Right atrium auricular region (tissue), 2 donors: ENCODE data around the gene CYS1. TPM values are rescaled to one million over a fixed set of nuclear protein-coding genes. Genes with fewer than 3 reads are reported as not detected.

Experiments
- DNase-seq: peaks from one replicate; pipeline ENCODE4 v3.0.0-alpha.2; 2019; ENCODE audit warnings: low spot score
- H3K27ac ChIP-seq, 2 donors: fragments of 200-600 bp; sonication (generic); 1 replicate in 1 of 2; 2 replicates in 1 of 2; pipeline ENCODE4 v1.5.1; 2016 to 2019
- H3K27me3 ChIP-seq, 2 donors: fragments of 200-600 bp; sonication (generic); one replicate each; pipeline versions ENCODE4 v1.5.1 to v1.6.0; 2017 to 2019
- H3K36me3 ChIP-seq: fragments of 200-600 bp; sonication (generic); one replicate; pipeline ENCODE4 v1.5.1; 2016
- H3K4me1 ChIP-seq, 2 donors: fragments of 200-600 bp; sonication (generic); one replicate each; pipeline versions ENCODE4 v1.5.1 to v1.6.0; 2017 to 2019
- H3K4me3 ChIP-seq, 2 donors: fragments of 200-600 bp; sonication (generic); 1 replicate in 1 of 2; 2 replicates in 1 of 2; pipeline ENCODE4 v1.5.1; 2017 to 2019; ENCODE audit warnings: mild to moderate bottlenecking in 1 of 2, moderate library complexity in 1 of 2
- H3K9me3 ChIP-seq, 2 donors: fragments of 200-600 bp; sonication (generic); one replicate each; pipeline ENCODE4 v1.5.1; 2019
- total RNA-seq, 2 donors: library from RNA; depleted of rRNA; stranded (reverse); fragments of >200 nt; gene quantifications; one replicate each; pipeline ENCODE4 v1.1.0, GENCODE V29; 2016
- TF ChIP-seq, protein P1 (sequence below), 2 donors: fragments of 200-600 bp; sonication (generic); IDR thresholded peaks; one replicate each; pipeline ENCODE4 v1.5.1; 2019; ENCODE audit warnings: antibody characterized with exemption in 2 of 2

Gene CYS1
- total RNA-seq, 2 donors from 2014 or later: 4.8 to 5.9 TPM

DNA sequence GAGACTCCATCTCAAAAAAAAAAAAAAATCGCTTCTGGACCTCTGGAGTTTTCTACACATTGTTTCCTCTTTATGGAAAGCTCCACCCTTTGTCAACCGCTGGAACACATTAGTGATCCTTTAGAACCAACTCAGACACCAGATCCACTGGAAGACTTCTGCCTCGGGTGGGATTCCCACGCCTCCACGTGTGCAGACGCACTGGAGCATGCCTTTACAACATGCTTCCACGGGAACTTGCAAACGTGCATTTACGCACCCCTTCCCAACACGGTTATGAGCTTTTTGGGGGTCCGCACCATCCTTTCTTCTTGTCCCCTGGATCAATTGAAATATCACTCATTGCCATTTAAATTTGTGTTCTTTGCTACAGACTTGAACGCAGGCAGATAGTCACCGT, 5.1 kb downstream of the CYS1 start:
- no peaks in the 10 kb centered on the region for H3K36me3 ChIP-seq
- peaks cover 0 to 15% of the 10 kb centered on the region in 2 donors for H3K4me1 ChIP-seq
- H3K4me3 ChIP-seq: no peak overlapping the region
- no peak for DNase-seq
- no peaks in the 10 kb centered on the region for H3K27me3 ChIP-seq
- TF ChIP-seq, protein P1, sequence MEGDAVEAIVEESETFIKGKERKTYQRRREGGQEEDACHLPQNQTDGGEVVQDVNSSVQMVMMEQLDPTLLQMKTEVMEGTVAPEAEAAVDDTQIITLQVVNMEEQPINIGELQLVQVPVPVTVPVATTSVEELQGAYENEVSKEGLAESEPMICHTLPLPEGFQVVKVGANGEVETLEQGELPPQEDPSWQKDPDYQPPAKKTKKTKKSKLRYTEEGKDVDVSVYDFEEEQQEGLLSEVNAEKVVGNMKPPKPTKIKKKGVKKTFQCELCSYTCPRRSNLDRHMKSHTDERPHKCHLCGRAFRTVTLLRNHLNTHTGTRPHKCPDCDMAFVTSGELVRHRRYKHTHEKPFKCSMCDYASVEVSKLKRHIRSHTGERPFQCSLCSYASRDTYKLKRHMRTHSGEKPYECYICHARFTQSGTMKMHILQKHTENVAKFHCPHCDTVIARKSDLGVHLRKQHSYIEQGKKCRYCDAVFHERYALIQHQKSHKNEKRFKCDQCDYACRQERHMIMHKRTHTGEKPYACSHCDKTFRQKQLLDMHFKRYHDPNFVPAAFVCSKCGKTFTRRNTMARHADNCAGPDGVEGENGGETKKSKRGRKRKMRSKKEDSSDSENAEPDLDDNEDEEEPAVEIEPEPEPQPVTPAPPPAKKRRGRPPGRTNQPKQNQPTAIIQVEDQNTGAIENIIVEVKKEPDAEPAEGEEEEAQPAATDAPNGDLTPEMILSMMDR (IDR thresholded peaks at IDR 0.05): no peak
- no peak overlapping the region for H3K27ac ChIP-seq
- H3K9me3 ChIP-seq: no peaks in the 10 kb centered on the region

DNA sequence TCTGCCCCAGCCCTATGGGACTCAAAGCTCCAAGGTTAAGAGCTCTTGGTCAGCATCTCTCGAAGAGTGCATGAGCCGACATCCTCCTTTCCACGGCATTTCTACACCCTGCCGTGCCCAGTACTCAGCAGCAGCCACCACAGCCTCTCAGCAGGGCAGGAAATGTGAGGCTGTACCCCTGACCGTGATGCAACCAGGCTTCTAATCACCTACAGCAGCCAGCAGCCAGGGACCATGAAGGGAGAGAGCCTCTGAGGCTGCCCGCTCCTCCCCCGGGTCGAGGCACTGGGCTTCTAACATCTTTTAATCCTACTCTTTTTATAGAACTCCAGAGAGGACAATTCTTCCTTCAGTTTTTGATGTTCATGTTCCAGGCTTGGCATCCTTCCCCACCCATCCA, 6.5 kb downstream of the CYS1 start:
- no peak for DNase-seq
- Histone ChIP-seq H3K36me3 (no peaks in the 10 kb centered on the region), H3K27ac (no peak overlapping the region), H3K4me1 (peaks cover 0 to 8% of the 10 kb centered on the region in 2 donors), H3K27me3 (no peaks in the 10 kb centered on the region), H3K4me3 (no peak overlapping the region), H3K9me3 (no peaks in the 10 kb centered on the region)
- TF ChIP-seq, protein P1 (IDR thresholded peaks at IDR 0.05): no peak

DNA sequence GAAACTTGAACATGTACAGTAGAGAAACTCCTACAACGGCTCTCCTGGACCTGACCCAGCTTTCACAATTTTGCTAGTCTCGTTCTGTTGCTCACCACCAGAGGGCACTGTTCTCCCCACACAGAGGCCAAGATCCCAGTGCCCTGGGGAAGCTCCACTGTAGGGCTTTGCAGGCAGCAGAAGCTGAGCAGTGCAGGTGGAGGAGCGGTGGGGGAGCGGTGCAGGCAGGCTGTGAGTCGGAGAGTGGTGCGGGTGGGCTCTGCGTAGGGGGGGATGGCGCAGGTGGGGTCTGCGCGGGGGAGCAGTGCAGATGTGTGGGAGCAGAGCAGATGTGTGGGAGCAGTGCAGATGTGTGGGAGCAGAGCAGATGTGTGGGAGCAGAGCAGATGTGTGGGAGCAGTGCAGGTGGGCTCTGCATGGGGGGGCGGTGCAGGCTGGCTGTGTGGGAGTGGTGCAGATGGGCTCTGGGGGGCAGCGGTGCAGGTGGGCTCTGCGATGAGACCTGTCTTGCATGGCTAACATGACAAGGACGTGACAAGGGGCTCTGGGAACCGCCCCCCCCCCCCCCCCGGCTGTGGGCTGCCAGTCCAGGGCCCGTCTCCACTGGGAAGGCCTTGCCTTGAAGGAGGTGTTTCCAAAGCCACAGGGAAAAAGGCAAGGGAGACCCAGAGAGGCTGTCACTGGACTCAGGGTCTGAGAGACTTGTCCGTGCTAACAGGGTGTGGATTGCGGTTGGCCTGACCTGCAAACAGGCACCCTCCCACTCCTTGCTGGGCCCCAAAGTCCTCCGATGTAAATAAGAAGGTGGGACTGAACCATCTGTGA, 7.3 kb downstream of the CYS1 start:
- Histone ChIP-seq H3K36me3 (no peaks in the 10 kb centered on the region), H3K27me3 (no peaks in the 10 kb centered on the region), H3K9me3 (no peaks in the 10 kb centered on the region), H3K4me3 (no peak overlapping the region), H3K27ac (no peak overlapping the region), H3K4me1 (peaks cover 0 to 4% of the 10 kb centered on the region in 2 donors)
- peak; percentile 85 for DNase-seq
- TF ChIP-seq, protein P1 (IDR thresholded peaks at IDR 0.05): peak; percentile 90 to 95

DNA sequence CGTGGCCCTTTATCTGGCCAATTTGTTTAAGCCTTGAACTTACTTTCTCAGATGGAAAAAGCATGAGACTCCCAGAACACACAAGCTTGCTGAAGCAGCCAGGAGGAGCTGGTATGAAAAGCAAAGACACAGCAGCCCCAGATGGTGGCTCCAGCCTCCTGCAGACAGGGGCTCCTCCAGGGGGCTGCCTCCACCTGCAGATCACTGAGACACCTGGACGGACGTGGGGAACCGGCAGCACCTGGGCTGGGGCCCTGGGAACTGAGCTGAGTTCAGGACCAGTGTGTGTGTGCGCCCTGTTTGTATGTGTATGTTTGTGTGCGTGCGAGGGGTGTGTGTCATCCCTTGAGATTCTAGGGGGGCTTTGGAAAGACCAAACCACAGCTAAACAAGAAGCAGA, 8.6 kb downstream of the CYS1 start:
- Histone ChIP-seq H3K4me3 (no peak overlapping the region), H3K9me3 (no peaks in the 10 kb centered on the region), H3K27ac (no peak overlapping the region), H3K4me1 (peaks cover 0 to 4% of the 10 kb centered on the region in 2 donors), H3K36me3 (no peaks in the 10 kb centered on the region), H3K27me3 (no peaks in the 10 kb centered on the region)
- TF ChIP-seq, protein P1 (IDR thresholded peaks at IDR 0.05): no peak
- no peak for DNase-seq

DNA sequence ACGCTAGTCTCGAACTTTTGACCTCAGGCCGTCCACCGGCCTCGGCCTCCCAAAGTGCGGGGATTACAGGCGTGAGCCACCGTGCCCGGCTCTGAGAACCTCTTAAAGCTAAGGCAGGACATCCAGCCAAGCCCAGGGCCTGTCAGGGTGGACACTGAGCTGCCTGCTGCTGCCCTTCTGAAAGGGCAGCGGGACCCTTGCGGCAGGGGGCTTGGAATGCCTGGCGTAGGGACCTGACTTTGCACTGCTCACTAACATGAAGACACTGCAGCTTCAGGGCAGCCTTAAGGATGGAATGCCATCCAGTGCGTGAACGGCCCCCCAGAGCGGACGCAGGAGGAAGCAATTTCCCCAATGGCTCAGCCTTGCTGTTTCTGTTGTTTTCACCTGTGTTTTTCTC, 9.0 kb downstream of the CYS1 start:
- TF ChIP-seq, protein P1 (IDR thresholded peaks at IDR 0.05): no peak
- H3K9me3 ChIP-seq: no peaks in the 10 kb centered on the region
- no peak overlapping the region for H3K27ac ChIP-seq
- no peaks in the 10 kb centered on the region for H3K36me3 ChIP-seq
- no peak overlapping the region for H3K4me3 ChIP-seq
- H3K27me3 ChIP-seq: no peaks in the 10 kb centered on the region
- DNase-seq: no peak
- peaks cover 0 to 4% of the 10 kb centered on the region in 2 donors for H3K4me1 ChIP-seq
